HG02970 (cell line): ENCODE data around the gene NCAM2.

Source experiments
- ATAC-seq: cut with Tn5 transposase; IDR thresholded peaks from one replicate; pipeline ENCODE4 v1.9.1; 2021; ENCODE audit warnings: mild to moderate bottlenecking, moderate library complexity, moderate number of reproducible peaks; ENCODE audit not compliant: unreplicated experiment, low FRiP score

The NCAM2 gene

GRCh38 chr21:21286170-21286798, 288.1 kb downstream of the NCAM2 start:
- ATAC-seq, result no peak

GRCh38 chr21:21290751-21291150, 292.5 kb downstream of the NCAM2 start:
- no peak for ATAC-seq

GRCh38 chr21:21291883-21292569, 293.8 kb downstream of the NCAM2 start:
- ATAC-seq, result no peak

- ATAC-seq, result no peak
Measured at GRCh38 chr21:21295303-21295702, 297.1 kb downstream of the NCAM2 start.

GRCh38 chr21:21297211-21297610, 299.0 kb downstream of the NCAM2 start:
- no peak for ATAC-seq

GRCh38 chr21:21301013-21301412, 302.8 kb downstream of the NCAM2 start:
- no peak for ATAC-seq

GRCh38 chr21:21309510-21309909, 311.3 kb downstream of the NCAM2 start:
- no peak for ATAC-seq

GRCh38 chr21:21324297-21324696, 326.1 kb downstream of the NCAM2 start:
- ATAC-seq, result no peak

GRCh38 chr21:21332492-21332891, 334.3 kb downstream of the NCAM2 start:
- ATAC-seq, result no peak

- no peak for ATAC-seq
Measured at GRCh38 chr21:21341041-21341440, 342.8 kb downstream of the NCAM2 start.

- ATAC-seq, result no peak
Measured at GRCh38 chr21:21345296-21345695, 347.1 kb downstream of the NCAM2 start.

GRCh38 chr21:21345872-21346271, 347.7 kb downstream of the NCAM2 start:
- ATAC-seq, result no peak

GRCh38 chr21:21366277-21366676, 368.1 kb downstream of the NCAM2 start:
- ATAC-seq, result no peak

GRCh38 chr21:21367583-21367982, 369.4 kb downstream of the NCAM2 start:
- ATAC-seq, result no peak

- no peak for ATAC-seq
Measured at GRCh38 chr21:21373969-21374368, 375.8 kb downstream of the NCAM2 start.

GRCh38 chr21:21383126-21383525, 384.9 kb downstream of the NCAM2 start:
- no peak for ATAC-seq

- ATAC-seq, result no peak
Measured at GRCh38 chr21:21384977-21385376, 386.8 kb downstream of the NCAM2 start.

- no peak for ATAC-seq
Measured at GRCh38 chr21:21385404-21385803, 387.2 kb downstream of the NCAM2 start.

GRCh38 chr21:21387916-21388315, 389.7 kb downstream of the NCAM2 start:
- no peak for ATAC-seq

GRCh38 chr21:21394064-21394463, 395.9 kb downstream of the NCAM2 start:
- ATAC-seq, result no peak

GRCh38 chr21:21396424-21396823, 398.2 kb downstream of the NCAM2 start:
- no peak for ATAC-seq

GRCh38 chr21:21397464-21397863, 399.3 kb downstream of the NCAM2 start:
- no peak for ATAC-seq
